Tibial nerve (tissue), 3 donors: ENCODE results near the gene GPR32.

ENCODE experiments used
- CTCF ChIP-seq, 5 experiments: fragments of 200-600 bp in 3 of 5; fragments of 450-650 bp in 2 of 5; sonication (generic) in 3 of 5; IDR thresholded peaks; one replicate each; pipeline ENCODE4 v1.5.1; 2016 to 2019; ENCODE audit warnings: antibody characterized with exemption in 5 of 5, mild to moderate bottlenecking in 3 of 5, moderate library complexity in 2 of 5
- POLR2A ChIP-seq, 2 donors: fragments of 450-650 bp; IDR thresholded peaks; one replicate each; pipeline ENCODE4 v1.6.1; 2017; ENCODE audit warnings: antibody characterized with exemption in 2 of 2, mild to moderate bottlenecking in 2 of 2, moderate library complexity in 2 of 2

DNA sequence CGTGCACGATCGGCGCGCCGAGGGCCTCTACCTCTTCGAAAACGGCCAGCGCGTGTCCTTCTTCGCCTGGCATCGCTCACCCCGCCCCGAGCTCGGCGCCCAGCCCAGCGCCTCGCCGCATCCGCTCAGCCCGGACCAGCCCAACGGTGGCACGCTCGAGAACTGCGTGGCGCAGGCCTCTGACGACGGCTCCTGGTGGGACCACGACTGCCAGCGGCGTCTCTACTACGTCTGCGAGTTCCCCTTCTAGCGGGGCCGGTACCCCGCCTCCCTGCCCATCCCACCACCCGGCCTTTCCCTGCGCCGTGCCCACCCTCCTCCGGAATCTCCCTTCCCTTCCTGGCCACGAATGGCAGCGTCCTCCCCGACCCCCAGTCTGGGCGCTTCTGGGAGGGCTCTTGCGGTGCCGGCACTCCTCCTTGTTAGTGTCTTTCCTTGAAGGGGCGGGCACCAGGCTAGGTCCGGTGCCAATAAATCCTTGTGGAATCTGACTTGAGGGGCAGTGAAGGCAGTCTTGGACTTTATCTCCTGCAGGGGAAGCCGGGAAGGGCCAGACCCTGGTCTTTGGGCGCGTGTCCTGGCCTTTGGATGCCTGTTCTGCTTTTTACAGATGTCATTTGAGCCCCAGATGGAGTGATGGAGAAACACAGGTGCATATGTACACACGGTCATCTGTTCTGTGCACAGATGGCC lies 44.9 kb upstream of the GPR32 start:
- TF ChIP-seq CTCF (IDR thresholded peaks at IDR 0.05) (no peak), POLR2A (IDR thresholded peaks at IDR 0.05) (no peak)
